IMR-90 (cell line): Measurements from ENCODE around the gene TBXAS1. TPM values are rescaled to one million over a fixed set of nuclear protein-coding genes. Genes with fewer than 3 reads are reported as not detected.

Experiments
- ATAC-seq: fragments of 200-7000 bp; cut with Tn5 transposase; 2 replicates; pipeline ENCODE4 v1.9.1; 2020; ENCODE audit warnings: low read depth, mild to moderate bottlenecking, moderate library complexity
- BruUV-seq: library from RNA; stranded (reverse); fragments of 400-500 nt; replicated peaks from 2 replicates; lab custom pipeline; 2021; lab: Mats Ljungman, UMichigan
- CTCF ChIA-PET: fragments of 300-600 bp; formaldehyde crosslinking; extraction: SDS; loops from one replicate; lab custom pipeline; 2021; ENCODE audit warnings: antibody characterized with exemption; lab: Yijun Ruan, JAX
- POLR2A ChIA-PET: fragments of 300-600 bp; sonication (Branson Sonifier 250); formaldehyde crosslinking; loops from one replicate; lab custom pipeline; 2022; ENCODE audit warnings: antibody characterized with exemption; ENCODE audit not compliant: unreplicated experiment; lab: Charles Lee
- DNase-seq: peaks from one replicate; pipeline ENCODE4 v3.0.0; 2013
- H2AFZ ChIP-seq: replicated peaks from 2 replicates; pipeline ENCODE3; 2013; ENCODE audit warnings: low read length, mild to moderate bottlenecking; ENCODE audit not compliant: poor library complexity
- H2AK5ac ChIP-seq: 2 replicates; pipeline ENCODE4 v1.6.1; 2013; ENCODE audit warnings: low read depth, low read length, inconsistent platforms
- H2AK9ac ChIP-seq: replicated peaks from 2 replicates; pipeline ENCODE3; 2013; ENCODE audit warnings: mild to moderate bottlenecking, low read depth, low read length, moderate library complexity; ENCODE audit not compliant: poor library complexity
- H2BK120ac ChIP-seq: 2 replicates; pipeline ENCODE4 v1.6.1; 2013; ENCODE audit warnings: low read depth, low read length, inconsistent platforms
- H2BK15ac ChIP-seq: 3 replicates; pipeline ENCODE4 v1.6.1; 2013; ENCODE audit warnings: low read depth, low read length, inconsistent platforms
- H2BK20ac ChIP-seq: 2 replicates; pipeline ENCODE4 v1.6.1; 2013; ENCODE audit warnings: low read depth, mild to moderate bottlenecking, inconsistent platforms, low read length, moderate library complexity
- H2BK5ac ChIP-seq: 2 replicates; pipeline ENCODE4 v1.6.1; 2013; ENCODE audit warnings: mild to moderate bottlenecking, low read depth, low read length, inconsistent platforms; ENCODE audit not compliant: poor library complexity, severe bottlenecking
- H3K14ac ChIP-seq: replicated peaks from 2 replicates; pipeline ENCODE4 v1.6.1; 2013; ENCODE audit warnings: low read depth, low read length, inconsistent platforms
- H3K18ac ChIP-seq: 2 replicates; pipeline ENCODE4 v1.6.1; 2013; ENCODE audit warnings: low read depth, low read length, control low read depth
- H3K23ac ChIP-seq: 2 replicates; pipeline ENCODE4 v1.6.1; 2013; ENCODE audit warnings: low read depth, low read length, inconsistent platforms
- H3K27ac ChIP-seq: 2 replicates; pipeline ENCODE4 v1.5.1; 2013; ENCODE audit warnings: mild to moderate bottlenecking, control low read depth, low read length; ENCODE audit not compliant: insufficient read depth
- H3K27me3 ChIP-seq: 2 replicates; pipeline ENCODE4 v1.6.1; 2013; ENCODE audit warnings: low read length; ENCODE audit not compliant: control insufficient read depth, insufficient read depth
- H3K36me3 ChIP-seq: 2 replicates; pipeline ENCODE4 v1.6.1; 2013; ENCODE audit warnings: low read length, mixed read lengths; ENCODE audit not compliant: control insufficient read depth, insufficient read depth
- H3K4ac ChIP-seq: 2 replicates; pipeline ENCODE4 v1.6.1; 2013; ENCODE audit warnings: low read depth, low read length, inconsistent platforms
- H3K4me1 ChIP-seq: 2 replicates; pipeline ENCODE4 v1.6.1; 2013; ENCODE audit warnings: low read length, mixed read lengths; ENCODE audit not compliant: control insufficient read depth, insufficient read depth
- H3K4me2 ChIP-seq: 2 replicates; pipeline ENCODE4 v1.6.1; 2013; ENCODE audit warnings: low read depth, mild to moderate bottlenecking, control low read depth, low read length, moderate library complexity
- H3K4me3 ChIP-seq: 2 replicates; pipeline ENCODE4 v1.5.1; 2013; ENCODE audit warnings: low read depth, mild to moderate bottlenecking, control low read depth, low read length, moderate library complexity; ENCODE audit not compliant: insufficient read depth
- H3K56ac ChIP-seq: 2 replicates; pipeline ENCODE4 v1.6.1; 2013; ENCODE audit warnings: low read length, inconsistent platforms; ENCODE audit not compliant: insufficient read depth; ENCODE audit errors: extremely low read depth
- H3K79me1 ChIP-seq, 2 experiments: 2 replicates each; pipeline ENCODE4 v1.6.1; 2013; ENCODE audit warnings: low read length in 2 of 2, inconsistent platforms in 1 of 2, low read depth in 1 of 2
- H3K9ac ChIP-seq: 2 replicates; pipeline ENCODE4 v1.6.1; 2013; ENCODE audit warnings: low read depth, low read length, control low read depth
- H3K9me1 ChIP-seq: 2 replicates; pipeline ENCODE4 v1.6.1; 2013; ENCODE audit warnings: low read length, inconsistent platforms; ENCODE audit not compliant: insufficient read depth
- H3K9me3 ChIP-seq: 2 replicates; pipeline ENCODE4 v1.6.1; 2013; ENCODE audit warnings: low read length; ENCODE audit not compliant: control insufficient read depth, insufficient read depth
- H4K20me1 ChIP-seq: 2 replicates; pipeline ENCODE4 v1.6.1; 2013; ENCODE audit warnings: low read length, inconsistent platforms; ENCODE audit not compliant: insufficient read depth
- H4K5ac ChIP-seq: 2 replicates; pipeline ENCODE4 v1.6.1; 2013; ENCODE audit warnings: mild to moderate bottlenecking, low read depth, low read length, control low read depth
- H4K8ac ChIP-seq, 2 experiments: 2 replicates each; pipeline ENCODE4 v1.6.1; 2013; ENCODE audit warnings: low read depth in 2 of 2, low read length in 2 of 2, control low read depth in 1 of 2, inconsistent platforms in 1 of 2
- H4K91ac ChIP-seq: 2 replicates; pipeline ENCODE4 v1.6.1; 2013; ENCODE audit warnings: low read depth, low read length, inconsistent platforms; ENCODE audit not compliant: insufficient read depth
- FOS ChIP-seq: fragments of 150-350 bp; IDR thresholded peaks from 2 replicates; pipeline ENCODE4 v1.6.1; 2016; ENCODE audit warnings: low read depth, low read length
- MAFK ChIP-seq: IDR thresholded peaks from 2 replicates; pipeline ENCODE4 v1.6.1; 2012; ENCODE audit warnings: low read depth, low read length, improper control_type of control experiment
- MXI1 ChIP-seq: IDR thresholded peaks from 2 replicates; pipeline ENCODE4 v1.6.1; 2012; ENCODE audit warnings: low read depth, mild to moderate bottlenecking, low read length, moderate library complexity, borderline replicate concordance
- WGBS, 2 experiments: methylation state at CpG; one replicate each; pipeline versions ENCODE4 v1.1.5 to v1.1.7; 2013; ENCODE audit warnings: missing lambda C conversion rate in 2 of 2; ENCODE audit not compliant: insufficient read length in 1 of 2; ENCODE audit errors: extremely low coverage in 2 of 2; 5-methylcytosine and 5-hydroxymethylcytosine counted together
- dilution Hi-C: fragments of 300-500 bp; cut with HindIII; formaldehyde crosslinking; loops from one replicate; pipeline ENCODE4 v1.14.3; 2018; ENCODE audit warnings: low sequenced_read_pairs; ENCODE audit not compliant: unreplicated experiment
- in situ Hi-C: fragments of 300-500 bp; cut with MboI; formaldehyde crosslinking; loops from 3 replicates; pipeline ENCODE4 v1.14.3; 2019; ENCODE audit warnings: low sequenced_read_pairs, inconsistent platforms, mixed read lengths
- intact Hi-C: fragments of 100-400 bp; cut with micrococcal nuclease; formaldehyde crosslinking; loops from 2 replicates; pipeline ENCODE4 v1.10.0; 2022
- polyA plus RNA-seq, 3 experiments: library from polyadenylated mRNA; depleted of rRNA; stranded (reverse); fragments of >200 nt; gene quantifications; 2 replicates each; pipeline ENCODE4 v1.2.3, GENCODE V29; 2012; ENCODE audit warnings: low replicate concordance in 1 of 3
- total RNA-seq: library from RNA; depleted of rRNA; stranded (reverse); fragments of >200 nt; gene quantifications from 2 replicates; pipeline ENCODE4 v1.2.3, GENCODE V29; 2012

TBXAS1 gene
- total and polyA plus RNA-seq, 2 of the 4 experiments (the other 2 are of a cell fraction): 5.9 to 10.8 TPM

DNA sequence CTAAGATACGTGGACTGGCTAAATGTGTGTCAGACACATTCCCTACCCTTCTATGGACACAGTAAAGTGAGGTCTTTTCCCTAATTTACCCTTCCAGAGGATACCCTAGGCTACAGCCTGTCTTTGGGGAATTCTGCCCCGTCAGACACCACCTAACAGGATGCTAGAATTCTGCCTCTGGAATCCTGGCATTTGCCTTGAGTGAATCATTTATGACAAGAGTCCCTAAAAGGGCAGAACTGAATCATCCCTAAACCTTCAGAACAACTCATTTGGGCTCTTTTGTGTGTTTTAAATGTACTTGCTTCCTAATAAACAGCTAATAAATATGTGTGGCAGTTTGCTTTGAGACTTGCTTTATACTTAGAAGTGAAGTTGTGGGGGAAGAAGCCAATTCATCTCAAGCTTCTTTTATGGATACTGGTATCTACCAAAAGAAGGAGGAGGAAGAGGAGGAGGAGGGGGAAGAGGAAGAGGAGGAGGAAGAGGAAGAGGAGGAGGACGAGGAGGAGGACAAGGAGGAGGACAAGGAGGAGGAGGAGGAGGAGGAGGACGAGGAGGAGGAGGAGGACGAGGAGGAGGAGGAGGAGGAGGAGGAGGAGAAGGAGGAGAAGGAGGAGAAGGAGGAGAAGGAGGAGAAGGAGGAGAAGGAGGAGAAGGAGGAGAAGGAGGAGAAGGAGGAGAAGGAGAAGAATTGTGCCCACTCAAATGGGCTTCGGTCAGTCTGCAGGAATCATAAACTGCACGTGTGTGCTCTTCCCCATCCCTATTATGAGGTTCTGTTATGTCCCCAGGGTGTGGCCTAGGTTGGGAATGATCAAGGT is 206.5 kb downstream of the TBXAS1 start:
- in situ Hi-C loops: no loop called here
- H3K79me1 ChIP-seq: peaks cover 0 to 17% of the 10 kb centered on the region in 2 experiments; a peak in 1 of 4 replicates
- H4K5ac ChIP-seq: peak overlapping the region; percentile 55
- H2BK20ac ChIP-seq: peak overlapping the region; percentile 99
- peak overlapping the region; percentile 91 for H3K4ac ChIP-seq
- BruUV-seq: no TSS peak
- peaks cover 13% of the 10 kb centered on the region for H3K4me1 ChIP-seq
- peak overlapping the region; percentile 75 to 91; a peak in 3 of 4 replicates for H4K8ac ChIP-seq
- no peak overlapping the region for H2AFZ ChIP-seq
- H3K18ac ChIP-seq: peak overlapping the region; percentile 58; the same call in 1 of the 2 replicates
- peaks cover 20% of the 10 kb centered on the region for H3K9me1 ChIP-seq
- peak; percentile 90 for ATAC-seq
- intact Hi-C loops: no loop called here
- peak overlapping the region; percentile 97 for H2BK120ac ChIP-seq
- peaks cover 8% of the 10 kb centered on the region for H3K36me3 ChIP-seq
- dilution Hi-C loops: no loop called here
- H3K27me3 ChIP-seq: no peaks in the 10 kb centered on the region
- peak overlapping the region; percentile 83 for H2AK5ac ChIP-seq
- no peak overlapping the region for H2AK9ac ChIP-seq
- peak; percentile 81 for DNase-seq
- H2BK5ac ChIP-seq: peak overlapping the region; percentile 69
- peak overlapping the region; percentile 44; the same call in 1 of the 2 replicates for H3K4me2 ChIP-seq
- no CpG with 5 or more reads among the region's 7 CpGs for WGBS, 2 experiments
- POLR2A ChIA-PET: interaction anchor here (0.7 kb wide), 1 partner anchor 384 kb away, joined by 34 read pairs; no protein-coding TSS in a partner anchor
- peak overlapping the region; percentile 82 for H2BK15ac ChIP-seq
- H3K9ac ChIP-seq: no peak overlapping the region
- CTCF ChIA-PET: no interaction called here
- no peaks in the 10 kb centered on the region for H4K20me1 ChIP-seq
- peak overlapping the region; percentile 39; the same call in 1 of the 2 replicates for H3K56ac ChIP-seq
- H3K4me3 ChIP-seq: no peak overlapping the region
- H3K23ac ChIP-seq: peak overlapping the region; percentile 76; the same call in 1 of the 2 replicates
- TF ChIP-seq FOS: peak; percentile 38; the same call in 1 of the 2 replicates
- TF ChIP-seq MAFK: peak; percentile 11; the same call in 1 of the 2 replicates
- TF ChIP-seq MXI1: no peak
- H4K91ac ChIP-seq: peak overlapping the region; percentile 85
- H3K27ac ChIP-seq: peak overlapping the region; percentile 31; the same call in 1 of the 2 replicates
- peak overlapping the region; percentile 88 for H3K14ac ChIP-seq
- no peaks in the 10 kb centered on the region for H3K9me3 ChIP-seq
